ENCODE measurements around the gene JUP. TPM values are rescaled to one million over a fixed set of nuclear protein-coding genes. Genes with fewer than 3 reads are reported as not detected.

The JUP gene
- total and polyA plus RNA-seq, 8 donors: 94.2 to 148 (median 119) TPM

DNA sequence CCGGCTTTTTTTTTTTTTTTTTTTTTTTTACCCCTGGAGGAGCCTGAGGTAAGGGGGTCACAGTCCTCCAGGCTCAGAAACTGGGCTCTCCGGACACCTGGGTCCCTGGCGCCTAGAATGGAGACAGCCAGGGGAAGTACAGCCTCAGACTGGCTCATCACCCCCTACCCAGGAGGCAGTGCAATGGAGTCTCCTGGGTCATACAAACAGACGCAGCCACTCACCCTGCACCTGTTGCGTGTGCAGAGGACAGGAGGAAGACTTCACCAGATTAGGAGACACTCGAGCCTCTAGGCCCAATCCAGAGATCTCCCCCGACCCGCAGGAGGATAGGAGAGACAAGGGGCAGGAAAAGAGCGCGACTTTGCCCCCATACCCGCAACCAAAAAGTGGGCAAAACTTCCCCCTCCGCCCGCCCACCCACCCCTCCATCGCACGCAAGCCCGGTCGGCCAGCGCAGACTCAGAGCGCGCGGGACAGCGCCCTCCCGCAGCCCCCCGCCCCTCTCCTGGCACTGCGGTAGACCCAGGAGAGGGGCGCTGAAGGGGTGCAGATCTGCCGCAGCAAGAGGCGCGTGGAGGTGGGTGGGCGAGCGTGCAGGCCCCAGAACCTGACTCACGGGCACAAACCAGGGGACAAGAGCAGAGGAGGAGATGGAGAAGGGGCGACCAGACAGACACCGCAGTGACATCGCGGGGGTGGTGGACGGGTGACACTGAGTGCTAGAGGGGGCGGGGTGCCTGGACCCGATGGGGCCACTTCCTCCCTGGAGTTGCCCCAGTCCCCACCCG is 53.0 kb downstream of the JUP start:
- Histone ChIP-seq H3K27me3 (peaks cover 43 to 80% of the 10 kb centered on the region in 2 donors), H3K4me3 (peak overlapping the region in 1 of 2 donors; percentile 32)
- intact Hi-C loops (cut with DNase I): loop anchor here in 1 of 2 donors (10.0 kb wide), 1 partner anchor 71 kb away; no protein-coding TSS in a partner anchor

DNA sequence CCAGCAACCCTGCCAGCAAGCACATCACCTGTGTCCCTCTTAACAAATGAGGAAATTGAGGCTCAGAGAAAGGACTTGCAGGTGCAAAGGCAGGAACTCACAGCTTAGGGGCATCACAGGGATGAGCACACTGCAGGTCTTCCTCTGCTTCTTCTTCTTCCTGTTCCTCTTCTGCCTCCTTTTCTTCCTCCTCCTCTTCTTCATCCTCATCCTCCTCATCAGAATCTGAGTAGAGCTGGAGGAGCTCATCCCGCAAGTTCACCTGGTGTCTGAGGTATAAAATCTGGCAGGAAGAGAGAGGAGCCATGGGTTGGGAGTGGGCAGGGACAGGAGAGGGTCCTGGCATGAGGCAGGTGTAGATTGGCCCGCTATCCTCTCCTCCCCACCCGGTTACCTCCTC is 54.7 kb downstream of the JUP start:
- no peak overlapping the region for H3K27ac ChIP-seq
- H3K4me3 ChIP-seq: no peak overlapping the region
- TF ChIP-seq, protein P1, sequence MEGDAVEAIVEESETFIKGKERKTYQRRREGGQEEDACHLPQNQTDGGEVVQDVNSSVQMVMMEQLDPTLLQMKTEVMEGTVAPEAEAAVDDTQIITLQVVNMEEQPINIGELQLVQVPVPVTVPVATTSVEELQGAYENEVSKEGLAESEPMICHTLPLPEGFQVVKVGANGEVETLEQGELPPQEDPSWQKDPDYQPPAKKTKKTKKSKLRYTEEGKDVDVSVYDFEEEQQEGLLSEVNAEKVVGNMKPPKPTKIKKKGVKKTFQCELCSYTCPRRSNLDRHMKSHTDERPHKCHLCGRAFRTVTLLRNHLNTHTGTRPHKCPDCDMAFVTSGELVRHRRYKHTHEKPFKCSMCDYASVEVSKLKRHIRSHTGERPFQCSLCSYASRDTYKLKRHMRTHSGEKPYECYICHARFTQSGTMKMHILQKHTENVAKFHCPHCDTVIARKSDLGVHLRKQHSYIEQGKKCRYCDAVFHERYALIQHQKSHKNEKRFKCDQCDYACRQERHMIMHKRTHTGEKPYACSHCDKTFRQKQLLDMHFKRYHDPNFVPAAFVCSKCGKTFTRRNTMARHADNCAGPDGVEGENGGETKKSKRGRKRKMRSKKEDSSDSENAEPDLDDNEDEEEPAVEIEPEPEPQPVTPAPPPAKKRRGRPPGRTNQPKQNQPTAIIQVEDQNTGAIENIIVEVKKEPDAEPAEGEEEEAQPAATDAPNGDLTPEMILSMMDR (IDR thresholded peaks at IDR 0.05): no peak
- no peaks in the 10 kb centered on the region for H3K9me3 ChIP-seq
- H3K36me3 ChIP-seq: no peaks in the 10 kb centered on the region
- H3K27me3 ChIP-seq: peaks cover 43 to 69% of the 10 kb centered on the region in 2 donors
- intact Hi-C loops (cut with DNase I): loop anchor here in 1 of 2 donors (10.0 kb wide), 1 partner anchor 73 kb away; no protein-coding TSS in a partner anchor
- DNase-seq (peak in 1 of 4 donors; percentile 28), ATAC-seq (no peak)
- H3K4me1 ChIP-seq: peaks cover 14 to 15% of the 10 kb centered on the region in 2 donors

More for the DNA sequence above, 53.0 kb downstream of the JUP start:
- H3K4me1 ChIP-seq: peaks cover 14 to 15% of the 10 kb centered on the region in 2 donors
- no peaks in the 10 kb centered on the region for H3K9me3 ChIP-seq
- H3K36me3 ChIP-seq: no peaks in the 10 kb centered on the region
- TF ChIP-seq, protein P1 (IDR thresholded peaks at IDR 0.05): no peak
- no peak overlapping the region for H3K27ac ChIP-seq
- ATAC-seq (no peak), DNase-seq (peak in 1 of 4 donors; percentile 58)

DNA sequence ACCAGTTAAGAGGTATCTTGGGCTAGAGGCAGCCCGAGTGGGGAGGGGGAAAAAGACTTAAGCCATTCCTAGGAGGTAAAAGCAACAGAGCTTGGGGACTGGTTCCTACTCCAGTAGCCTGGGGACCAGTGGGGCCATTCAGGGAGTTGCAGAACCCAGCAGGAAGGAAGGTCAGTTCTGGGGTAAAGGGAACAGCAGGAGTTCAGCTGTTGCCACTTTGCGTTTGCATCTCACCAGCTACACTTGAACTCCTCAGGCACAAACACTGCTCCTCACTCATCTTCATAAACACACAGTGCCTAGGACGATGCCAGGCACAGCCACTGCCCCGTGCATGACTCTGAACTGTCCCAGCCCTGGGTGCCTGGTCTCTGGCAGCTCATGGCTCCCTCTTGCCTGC is 56.0 kb downstream of the JUP start:
- intact Hi-C loops (cut with DNase I): loop anchor here in 1 of 2 donors (10.0 kb wide), 1 partner anchor 74 kb away; no protein-coding TSS in a partner anchor
- peaks cover 14 to 15% of the 10 kb centered on the region in 2 donors for H3K4me1 ChIP-seq
- peaks cover 32 to 56% of the 10 kb centered on the region in 2 donors for H3K27me3 ChIP-seq
- ATAC-seq: no peak
- H3K27ac ChIP-seq: no peak overlapping the region
- TF ChIP-seq, protein P1 (IDR thresholded peaks at IDR 0.05): no peak
- H3K36me3 ChIP-seq: no peaks in the 10 kb centered on the region
- H3K4me3 ChIP-seq: no peak overlapping the region
- no peak for DNase-seq
- H3K9me3 ChIP-seq: no peaks in the 10 kb centered on the region

DNA sequence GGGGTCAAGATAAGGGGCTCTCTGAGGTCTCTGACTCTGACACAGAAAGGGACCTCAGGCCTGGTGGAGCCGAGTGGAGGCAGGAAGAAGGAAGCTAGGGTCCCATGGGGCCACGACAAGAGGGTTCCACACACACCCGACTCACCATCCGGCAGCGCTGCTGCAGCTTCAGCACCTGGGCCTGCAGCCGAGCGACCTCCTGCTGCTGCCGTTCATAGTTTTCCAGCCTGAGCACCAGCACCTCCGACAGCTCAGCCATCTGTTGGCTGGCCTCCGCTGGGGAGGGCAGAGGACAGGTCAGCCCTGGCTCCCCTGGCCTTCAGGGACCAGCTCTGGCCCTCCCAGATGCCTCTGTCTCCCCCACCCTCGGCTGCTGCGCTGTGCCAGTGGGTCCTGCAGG is 58.5 kb downstream of the JUP start:
- TF ChIP-seq, protein P1 (IDR thresholded peaks at IDR 0.05): no peak
- ATAC-seq (no peak), DNase-seq (no peak)
- Histone ChIP-seq H3K4me1 (no peaks in the 10 kb centered on the region), H3K4me3 (no peak overlapping the region), H3K27me3 (peaks cover 7 to 32% of the 10 kb centered on the region in 2 donors), H3K36me3 (no peaks in the 10 kb centered on the region), H3K27ac (no peak overlapping the region), H3K9me3 (no peaks in the 10 kb centered on the region)
- intact Hi-C loops (cut with DNase I): no loop called here

DNA sequence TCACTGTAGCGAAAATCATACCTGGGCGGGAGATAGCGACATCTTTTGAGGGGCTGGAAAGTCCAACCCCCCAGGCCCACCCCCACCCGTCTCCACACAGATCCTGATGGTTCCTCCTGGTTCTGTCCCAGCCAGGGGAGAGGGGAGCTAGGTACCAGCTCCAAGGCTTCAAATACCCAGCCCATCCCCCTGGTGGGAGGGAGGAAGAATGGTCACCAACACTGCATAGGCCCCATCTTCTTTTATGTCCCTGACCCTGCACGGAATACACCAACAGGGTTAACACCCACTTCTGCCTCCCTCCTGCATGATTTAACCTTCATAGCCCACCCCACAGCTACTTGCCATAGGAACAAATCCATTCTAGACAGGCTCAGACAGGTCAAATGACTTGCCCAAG is 61.4 kb downstream of the JUP start:
- DNase-seq: no peak
- Histone ChIP-seq H3K4me3 (no peak overlapping the region), H3K27me3 (peaks cover 0 to 2% of the 10 kb centered on the region in 2 donors), H3K4me1 (no peaks in the 10 kb centered on the region), H3K27ac (no peak overlapping the region), H3K36me3 (no peaks in the 10 kb centered on the region), H3K9me3 (no peaks in the 10 kb centered on the region)
- intact Hi-C loops (cut with DNase I): no loop called here
- TF ChIP-seq, protein P1 (IDR thresholded peaks at IDR 0.05): no peak
- ATAC-seq: no peak

All from left lung (tissue), 10 donors.